ENCODE measurements around the gene CFAP90.

CFAP90 gene

GRCh38 chr5:7787770-7788169 lies 63.2 kb downstream of the CFAP90 start:
- DNase-seq (ENCODE audit: low spot score), result no peak
- in situ Hi-C loops (cut with MboI; ENCODE audit: low sequenced_read_pairs, unreplicated experiment), result no loop called here
- TF ChIP-seq CTCF (IDR thresholded peaks at IDR 0.05; ENCODE audit: borderline replicate concordance, control extremely low read depth, extremely low read depth, insufficient read depth, missing control alignments), result no peak

GRCh38 chr5:7784683-7785380 lies 66.1 kb downstream of the CFAP90 start:
- in situ Hi-C loops (cut with MboI; ENCODE audit: low sequenced_read_pairs, unreplicated experiment), result no loop called here
- no peak for TF ChIP-seq CTCF (IDR thresholded peaks at IDR 0.05; ENCODE audit: borderline replicate concordance, control extremely low read depth, extremely low read depth, insufficient read depth, missing control alignments)
- no peak for DNase-seq (ENCODE audit: low spot score)

- in situ Hi-C loops (cut with MboI; ENCODE audit: low sequenced_read_pairs, unreplicated experiment), result no loop called here
- no peak for TF ChIP-seq CTCF (IDR thresholded peaks at IDR 0.05; ENCODE audit: borderline replicate concordance, control extremely low read depth, extremely low read depth, insufficient read depth, missing control alignments)
- no peak for DNase-seq (ENCODE audit: low spot score)
Observed at GRCh38 chr5:7781899-7782298, 69.0 kb downstream of the CFAP90 start.

All from GM13976 (cell line).